HG02588 (cell line): ENCODE results near the gene NYNRIN.
"Not testable (repeated sequence)": the region's sequence is repeated elsewhere in the genome, so short reads cannot be mapped to it uniquely, and the experiment has no call there.

Experiments used
- ATAC-seq: cut with Tn5 transposase; IDR thresholded peaks from one replicate; pipeline ENCODE4 v1.9.1; 2021; ENCODE audit warnings: mild to moderate bottlenecking, moderate library complexity; ENCODE audit not compliant: unreplicated experiment

NYNRIN gene

DNA sequence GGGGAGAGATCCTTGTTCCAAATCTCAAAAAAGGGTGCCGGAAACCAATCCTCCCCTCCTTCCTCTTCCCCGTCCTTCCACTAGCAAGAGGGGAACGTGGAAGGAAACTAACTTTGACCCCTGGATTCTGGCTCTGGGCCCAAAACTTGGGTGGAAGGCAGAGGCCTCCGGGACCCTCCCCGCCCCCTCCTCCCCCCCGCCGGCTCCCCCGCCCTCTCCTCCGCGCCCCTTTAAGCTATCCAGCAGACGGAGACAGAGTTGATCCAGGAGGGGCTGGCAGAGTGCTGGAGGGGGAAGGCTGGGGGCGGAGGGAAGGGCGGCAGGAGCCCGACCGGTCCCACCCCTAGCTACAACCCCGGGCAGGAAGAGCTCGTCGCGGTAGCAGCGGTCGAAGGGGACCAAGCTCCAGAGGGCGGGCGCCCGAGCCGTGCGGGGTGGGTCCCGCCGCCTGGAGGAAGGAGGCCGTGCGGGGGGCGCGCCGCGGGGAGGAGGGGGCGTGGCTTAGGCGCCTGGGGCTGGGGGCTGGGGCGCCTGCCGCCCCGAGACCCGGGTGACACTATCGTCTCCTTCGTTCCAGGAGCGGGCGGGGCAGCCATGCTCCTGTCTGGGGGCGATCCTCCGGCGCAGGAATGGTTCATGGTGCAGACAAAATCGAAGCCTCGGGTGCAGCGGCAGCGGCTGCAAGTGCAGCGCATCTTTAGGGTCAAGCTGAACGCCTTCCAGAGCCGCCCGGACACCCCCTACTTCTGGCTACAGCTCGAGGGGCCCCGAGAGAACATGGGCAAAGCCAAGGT lies at the start of gene NYNRIN:
Gene NYNRIN, plus strand, starts transcription at position 351 of the 794 bp plus-strand sequence. Its CDS starts 244 bp downstream, at position 595.
- no peak for ATAC-seq

DNA sequence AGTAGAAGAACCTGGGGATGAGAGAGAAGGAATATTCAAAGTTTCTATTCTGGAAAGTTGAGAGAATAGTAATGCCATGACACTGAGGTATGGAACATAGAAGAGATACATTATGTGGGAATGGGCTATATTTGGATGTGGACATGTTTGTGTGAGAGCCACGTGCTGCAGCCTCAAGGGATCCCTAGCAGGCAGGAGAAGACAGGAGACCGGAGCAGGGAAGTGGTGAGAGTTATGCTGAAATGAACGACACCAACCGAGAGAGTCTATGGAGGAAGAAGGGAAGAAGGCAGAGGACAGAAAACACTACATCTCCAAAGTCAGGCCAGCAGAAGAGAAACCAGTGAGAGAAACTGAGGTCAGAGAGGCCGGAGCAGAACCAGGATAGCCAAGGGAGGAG lies 49.1 kb upstream of the NYNRIN start:
- no peak for ATAC-seq

DNA sequence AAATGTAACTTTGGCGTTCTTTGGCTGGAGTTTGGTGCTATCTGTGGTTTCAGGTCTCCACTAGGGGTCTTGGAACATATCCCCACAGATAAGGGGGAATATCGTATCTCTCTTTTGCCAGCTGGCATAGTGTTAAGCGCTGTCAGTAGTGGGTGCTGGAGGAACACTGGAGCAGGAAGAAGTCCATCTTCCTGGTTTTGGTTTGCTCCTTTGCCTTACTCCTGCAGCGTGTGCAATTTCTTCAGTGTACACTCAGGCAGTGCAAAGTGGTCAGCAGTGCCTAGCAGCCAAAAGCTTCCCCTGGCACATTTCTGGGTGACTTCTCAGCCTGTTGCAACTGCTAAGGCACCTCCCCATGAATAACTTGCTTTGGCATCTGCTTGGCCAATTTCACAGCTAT lies 47.3 kb upstream of the NYNRIN start:
- ATAC-seq, result no peak

DNA sequence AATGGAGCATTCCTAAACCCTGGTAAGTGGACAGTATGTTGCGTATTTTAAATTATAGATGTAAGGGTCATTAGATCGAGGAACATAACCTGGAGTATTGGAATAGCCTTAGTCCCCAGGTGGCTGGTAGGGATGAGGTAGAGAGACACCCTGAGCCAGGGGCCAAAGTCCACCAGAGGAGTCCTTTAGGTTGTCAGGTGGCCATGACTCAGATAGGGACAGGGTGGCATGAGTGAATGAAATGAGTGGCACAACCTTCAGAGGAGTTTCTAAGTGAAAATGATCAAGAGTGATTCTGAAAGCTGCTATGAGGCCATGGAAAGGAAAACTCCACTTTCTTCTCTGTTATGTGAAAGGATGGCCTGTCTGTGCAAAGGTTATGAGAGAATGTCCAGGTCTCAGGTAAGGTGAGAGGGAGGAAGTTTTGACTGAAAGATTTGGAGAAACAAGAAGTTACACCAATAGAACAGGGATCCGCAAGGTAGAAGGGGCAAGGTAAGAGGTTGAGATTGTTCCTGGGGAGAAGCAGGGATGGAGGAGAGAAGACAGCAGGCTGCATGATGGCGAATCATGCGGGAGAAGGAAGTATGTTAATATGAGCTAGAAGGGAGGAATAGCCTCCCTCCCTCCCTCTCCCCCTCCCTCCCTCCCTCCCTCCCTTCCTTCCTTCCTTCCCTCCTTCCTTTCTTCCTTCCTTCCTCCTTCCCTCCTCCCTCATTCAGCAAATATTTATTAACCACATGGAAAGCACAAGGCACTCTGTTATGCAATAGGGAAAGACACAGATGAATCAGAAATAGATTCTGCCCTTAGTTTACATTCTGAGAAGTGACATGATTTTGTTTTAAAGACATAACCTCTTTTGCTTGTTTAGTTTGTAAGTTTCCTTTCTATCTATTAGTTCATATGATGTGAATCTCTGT lies 45.0 kb upstream of the NYNRIN start:
- ATAC-seq, result no peak

DNA sequence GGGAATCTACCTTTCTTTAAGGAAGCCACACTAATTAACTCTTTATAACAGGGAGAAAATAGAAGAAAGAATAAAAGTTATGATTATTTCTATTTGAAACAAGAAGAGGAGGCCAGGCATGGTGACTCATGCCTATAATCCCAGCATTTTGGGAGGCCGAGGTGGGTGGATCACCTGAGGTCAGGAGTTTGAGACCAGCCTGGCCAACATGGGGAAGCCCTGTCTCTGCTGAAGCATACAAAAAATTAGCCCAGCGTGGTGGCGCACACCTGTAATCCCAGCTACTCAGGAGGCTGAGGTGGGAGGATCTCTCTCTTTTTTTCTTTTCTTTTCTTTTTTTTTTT lies 44.3 kb upstream of the NYNRIN start:
- ATAC-seq, result not testable (repeated sequence)

DNA sequence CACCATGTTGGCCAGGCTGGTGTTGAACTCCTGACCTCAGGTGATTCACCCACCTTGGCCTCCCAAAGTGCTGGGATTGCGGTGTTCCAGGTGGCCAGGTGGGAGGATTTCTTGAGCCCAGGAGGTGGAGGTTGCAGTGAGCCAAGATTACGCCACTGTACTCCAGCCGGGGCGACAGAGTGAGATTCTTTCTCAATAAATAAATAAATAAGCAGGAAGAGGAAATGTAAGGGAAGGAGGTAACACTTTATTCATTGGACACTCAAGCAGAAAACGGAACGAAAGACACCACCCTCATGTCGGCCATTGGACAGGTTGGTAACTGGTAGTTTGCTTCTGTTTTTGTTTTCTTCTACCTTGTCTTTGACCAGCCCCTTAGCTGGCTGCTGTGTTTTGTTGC lies 43.8 kb upstream of the NYNRIN start:
- no peak for ATAC-seq

DNA sequence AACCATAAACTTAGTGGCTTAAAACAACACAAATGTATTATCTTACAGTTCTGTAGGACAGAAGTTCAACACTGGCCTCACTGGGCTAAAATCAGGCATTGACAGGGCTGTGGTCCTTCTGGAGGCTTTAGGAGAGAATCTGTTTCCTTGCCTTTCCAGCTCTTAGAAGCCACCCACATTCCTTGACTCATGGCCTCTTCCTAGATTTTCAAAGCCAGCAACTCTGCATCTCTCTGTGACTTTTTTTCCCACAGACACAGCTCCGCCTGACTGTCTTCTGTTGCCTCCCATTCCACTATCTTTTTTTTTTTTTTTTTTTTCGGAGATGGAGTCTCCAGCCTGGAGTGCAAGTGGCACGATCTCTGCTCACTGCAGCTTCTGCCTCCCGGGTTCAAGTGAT lies 42.6 kb upstream of the NYNRIN start:
- ATAC-seq, result no peak

DNA sequence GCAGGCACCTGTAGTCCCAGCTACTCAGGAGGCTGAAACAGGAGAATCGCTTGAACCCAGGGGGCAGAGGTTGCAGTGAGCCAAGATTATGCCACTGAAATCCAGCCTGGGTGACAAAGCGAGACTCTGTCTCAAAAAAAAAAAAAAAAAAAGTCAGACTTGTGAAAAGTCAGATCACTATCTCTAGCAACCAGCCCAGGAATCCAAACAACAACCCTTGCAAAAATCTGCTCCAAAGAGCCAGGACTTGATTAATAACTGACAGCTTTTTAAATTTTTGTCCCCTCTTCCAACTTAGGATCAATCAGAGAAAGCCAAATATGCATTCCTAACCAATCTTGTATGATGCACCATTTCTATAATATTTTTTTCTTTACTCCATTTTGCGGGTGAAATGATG lies 38.5 kb upstream of the NYNRIN start:
- ATAC-seq, result no peak

DNA sequence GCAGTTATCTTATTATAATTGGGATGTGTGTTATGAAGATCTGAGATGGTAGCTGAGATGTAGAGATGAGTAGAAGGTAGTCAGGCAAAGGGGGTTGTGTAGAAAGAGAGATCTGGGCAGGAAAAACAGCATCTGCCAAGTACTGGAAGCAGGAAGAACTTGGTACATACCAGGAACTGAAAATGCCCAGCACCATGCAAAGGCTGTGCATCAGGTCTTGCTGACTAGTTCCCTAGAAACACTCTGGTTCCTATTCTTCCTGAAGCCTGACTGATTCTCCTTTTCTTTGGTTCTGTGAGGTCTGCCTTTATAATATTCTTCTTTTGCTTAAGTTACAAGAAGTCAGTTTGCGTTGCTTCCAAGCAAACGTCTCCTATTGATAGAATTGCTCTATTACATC lies 37.5 kb upstream of the NYNRIN start:
- ATAC-seq, result no peak

DNA sequence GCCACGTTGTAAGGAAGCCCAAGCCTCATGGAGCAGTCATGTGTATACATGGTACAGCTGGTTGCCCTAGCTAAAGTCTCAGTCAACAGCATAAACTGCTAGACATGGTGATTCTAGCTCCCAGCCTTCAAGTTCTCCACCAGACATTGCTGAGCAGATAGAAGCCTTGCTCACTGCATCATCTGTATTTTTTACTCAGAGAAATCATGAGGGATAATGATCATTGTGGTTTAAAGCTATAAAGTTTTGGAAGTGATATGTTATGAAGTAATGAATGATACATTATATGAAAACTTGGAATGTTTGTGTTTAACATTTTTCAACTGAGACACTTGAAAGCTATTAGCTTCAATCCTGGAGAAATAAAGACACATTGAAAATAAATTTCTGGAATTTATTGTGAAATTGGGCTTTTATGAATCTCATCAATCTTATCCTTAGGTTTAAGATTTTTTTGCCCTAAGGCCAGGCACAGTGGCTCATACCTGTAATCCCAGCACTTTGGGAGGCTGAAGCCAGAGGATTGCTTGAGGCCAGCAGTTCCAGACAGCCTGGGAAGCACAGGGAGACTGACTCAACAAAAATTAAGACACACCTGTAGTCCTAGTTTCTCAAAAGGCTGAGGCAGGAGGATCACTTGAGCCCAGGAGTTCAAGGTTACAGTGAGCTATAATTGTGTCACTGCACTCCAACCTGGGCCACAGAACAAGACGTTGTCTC lies 36.4 kb upstream of the NYNRIN start:
- ATAC-seq, result no peak

DNA sequence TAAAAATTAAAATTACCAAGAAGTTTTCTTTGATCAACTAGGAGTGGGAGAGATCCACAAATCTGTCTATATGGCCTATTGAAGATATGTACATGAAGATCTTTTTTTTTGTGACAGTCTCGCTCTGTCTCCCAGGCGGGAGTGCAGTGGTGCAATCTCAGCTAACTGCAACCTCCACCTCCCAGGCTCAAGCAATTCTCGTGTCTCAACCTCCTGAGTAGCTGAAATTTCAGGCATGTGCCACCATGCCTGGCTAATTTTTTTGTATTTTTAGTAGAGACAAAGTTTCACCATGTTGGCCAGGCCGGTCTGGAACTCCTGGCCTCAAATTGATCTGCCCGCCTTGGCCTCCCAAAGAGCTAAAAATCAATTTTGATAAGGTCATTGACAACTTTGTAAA lies 35.4 kb upstream of the NYNRIN start:
- no peak for ATAC-seq

DNA sequence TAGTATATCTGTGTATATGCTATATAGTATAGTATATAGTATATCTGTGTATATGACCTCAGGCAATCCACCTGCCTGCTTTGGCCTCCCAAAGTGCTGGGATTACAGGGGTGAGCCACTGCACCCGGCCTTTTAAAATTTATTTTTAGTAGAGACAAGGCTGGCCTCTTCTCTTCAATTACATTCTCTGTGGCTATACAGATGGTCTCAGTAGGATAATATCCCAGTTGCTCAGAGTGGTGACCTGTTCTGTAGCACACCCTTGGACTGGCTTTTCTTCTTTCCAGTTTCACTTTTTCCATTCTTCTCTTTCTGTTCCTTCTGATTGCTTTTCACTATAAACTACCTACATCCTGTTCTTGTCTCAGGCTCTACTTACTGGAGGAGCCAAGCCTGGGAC lies 34.0 kb upstream of the NYNRIN start:
- ATAC-seq, result no peak

DNA sequence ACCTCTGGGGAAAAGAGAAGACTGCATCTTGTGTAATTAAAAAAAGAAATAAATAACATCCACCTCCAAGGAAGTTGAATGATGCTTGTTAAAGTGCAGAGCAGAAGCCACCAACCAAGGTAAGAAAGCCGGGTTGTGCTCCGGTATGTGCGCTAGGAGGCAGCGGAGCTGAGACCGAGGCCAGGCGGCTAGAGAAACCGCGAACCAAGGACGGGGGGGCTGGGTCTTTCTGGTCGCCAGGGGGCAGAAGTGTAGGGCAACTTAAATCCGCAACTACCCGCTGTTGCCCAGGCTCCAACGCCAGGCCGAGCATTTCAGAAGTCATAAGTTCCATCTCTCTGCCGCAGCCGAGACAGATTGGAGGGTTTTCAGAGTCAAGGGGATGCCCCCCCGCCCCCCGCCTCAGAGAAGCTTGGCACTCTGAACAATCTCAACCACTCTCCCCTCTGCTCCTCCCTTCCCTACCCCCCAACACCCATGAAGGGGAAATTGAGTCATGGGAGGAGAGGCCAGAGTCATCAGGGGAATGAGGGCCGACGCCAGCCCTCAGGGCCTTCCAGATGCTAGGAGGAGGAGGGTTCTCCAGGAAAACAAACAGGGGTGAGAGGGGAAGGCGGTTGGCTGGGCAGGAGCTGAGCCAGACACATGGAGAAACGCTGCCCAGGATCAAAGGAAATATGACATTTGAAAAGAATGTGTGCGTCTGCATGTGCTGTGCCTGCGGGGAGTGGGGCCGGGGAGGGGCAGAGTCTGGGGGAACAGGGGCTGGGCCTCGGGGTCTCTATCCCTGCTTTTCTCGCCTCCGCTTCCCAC lies 33.0 kb upstream of the NYNRIN start:
- ATAC-seq, result peak; percentile 31

DNA sequence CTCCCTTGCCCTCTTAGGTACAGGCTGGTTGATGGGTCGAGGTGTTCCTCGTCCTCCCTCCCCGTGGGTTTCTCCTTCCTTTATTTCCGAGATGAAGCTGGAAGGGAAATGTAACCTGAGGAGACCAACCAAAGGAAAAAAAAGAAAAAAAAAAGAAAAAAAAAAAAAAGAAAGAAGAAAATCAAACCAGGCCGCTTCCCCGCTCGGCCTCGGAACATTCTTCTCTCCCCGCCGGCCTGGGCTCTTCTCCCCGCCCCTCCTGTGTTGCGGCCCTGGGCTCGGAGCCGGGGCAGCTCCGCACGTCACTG lies 32.4 kb upstream of the NYNRIN start:
- ATAC-seq, result no peak

DNA sequence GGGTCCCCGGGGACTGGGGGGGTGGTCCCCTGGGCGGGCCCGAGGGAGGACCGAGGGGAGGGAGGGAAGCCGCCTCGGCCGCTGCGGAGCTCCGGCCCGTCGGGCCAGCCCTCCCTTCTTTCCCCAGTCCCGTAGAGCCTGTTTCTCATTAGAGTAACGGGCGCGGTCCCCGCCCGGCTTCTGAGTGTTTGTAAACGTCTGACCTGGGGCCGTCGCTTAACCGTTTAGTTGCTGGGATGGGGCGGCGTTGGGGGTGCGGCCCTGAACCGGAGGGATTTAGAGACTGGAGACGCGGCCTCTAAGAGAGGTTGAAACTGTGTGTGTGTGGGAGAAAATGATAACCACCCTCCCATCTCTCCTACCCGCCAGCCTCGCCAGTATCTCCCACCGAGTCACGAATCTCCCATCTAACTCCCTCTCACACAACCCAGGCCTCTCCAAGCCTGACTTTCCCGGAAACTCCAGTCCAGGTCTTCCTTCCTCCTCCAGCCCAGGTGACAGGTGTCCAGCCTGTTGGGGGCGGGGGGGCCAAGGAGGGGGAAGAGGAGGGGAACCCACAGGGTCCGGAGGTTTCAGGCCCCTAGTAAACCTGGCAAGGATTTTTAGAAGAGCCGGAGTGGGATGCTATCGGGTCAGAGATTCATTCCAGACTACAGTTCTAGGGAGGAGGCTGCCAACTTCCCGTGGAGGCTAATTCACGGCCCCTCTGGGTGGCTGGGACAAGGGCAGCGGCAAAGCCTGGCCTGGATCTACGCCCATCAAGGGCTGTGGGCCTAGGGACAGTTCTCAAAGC lies 31.9 kb upstream of the NYNRIN start:
- ATAC-seq, result peak; percentile 71

DNA sequence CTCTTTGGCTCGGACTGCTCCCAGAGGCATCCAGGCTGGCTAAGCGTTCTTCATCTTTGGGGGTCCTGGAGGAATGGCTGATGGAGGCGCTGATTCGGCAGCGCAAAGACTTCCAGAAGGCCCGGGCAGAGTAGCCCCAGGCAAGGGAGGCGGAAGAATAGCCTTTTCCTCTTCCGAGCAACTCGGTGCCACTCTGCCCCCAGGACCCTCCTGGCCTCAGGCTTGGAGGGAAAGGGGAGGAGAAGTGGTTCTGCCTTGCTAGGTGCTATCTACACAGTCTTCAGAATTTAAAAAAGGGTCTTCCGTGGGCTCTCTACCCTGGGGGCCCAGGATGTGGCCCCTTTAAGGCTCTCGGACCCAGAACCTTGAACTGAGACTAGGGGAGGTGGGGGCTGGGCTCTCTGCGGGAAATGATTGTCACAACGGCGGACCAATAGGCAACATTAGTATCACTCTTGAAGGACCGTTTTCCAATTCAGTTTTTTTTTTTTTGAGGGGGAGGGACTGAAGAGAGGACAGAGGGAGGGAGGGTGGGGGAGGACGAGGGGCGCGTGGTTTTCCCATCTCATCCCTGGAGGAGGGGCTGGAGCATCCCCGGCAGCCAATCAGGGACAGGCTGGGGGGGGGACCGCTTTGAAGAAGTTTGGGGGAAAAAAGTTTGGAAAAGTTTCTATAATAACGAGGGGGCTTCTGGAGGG lies 31.1 kb upstream of the NYNRIN start, which contains the start of gene NFATC4:
Gene NFATC4, plus strand, starts transcription at position 671 of the 698 bp plus-strand sequence. CDS start 157 bp downstream, outside the sequence.
- ATAC-seq, result peak; percentile 15

DNA sequence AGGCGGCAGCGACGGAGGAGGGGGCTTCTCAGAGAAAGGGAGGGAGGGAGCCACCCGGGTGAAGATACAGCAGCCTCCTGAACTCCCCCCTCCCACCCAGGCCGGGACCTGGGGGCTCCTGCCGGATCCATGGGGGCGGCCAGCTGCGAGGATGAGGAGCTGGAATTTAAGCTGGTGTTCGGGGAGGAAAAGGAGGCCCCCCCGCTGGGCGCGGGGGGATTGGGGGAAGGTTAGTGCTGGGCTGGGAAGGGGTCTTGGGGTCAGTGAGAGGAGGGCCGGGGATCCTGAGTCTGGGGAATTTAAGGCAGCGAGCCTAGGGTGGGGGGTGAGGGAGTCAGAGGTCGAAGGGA lies 30.6 kb upstream of the NYNRIN start:
- no peak for ATAC-seq

DNA sequence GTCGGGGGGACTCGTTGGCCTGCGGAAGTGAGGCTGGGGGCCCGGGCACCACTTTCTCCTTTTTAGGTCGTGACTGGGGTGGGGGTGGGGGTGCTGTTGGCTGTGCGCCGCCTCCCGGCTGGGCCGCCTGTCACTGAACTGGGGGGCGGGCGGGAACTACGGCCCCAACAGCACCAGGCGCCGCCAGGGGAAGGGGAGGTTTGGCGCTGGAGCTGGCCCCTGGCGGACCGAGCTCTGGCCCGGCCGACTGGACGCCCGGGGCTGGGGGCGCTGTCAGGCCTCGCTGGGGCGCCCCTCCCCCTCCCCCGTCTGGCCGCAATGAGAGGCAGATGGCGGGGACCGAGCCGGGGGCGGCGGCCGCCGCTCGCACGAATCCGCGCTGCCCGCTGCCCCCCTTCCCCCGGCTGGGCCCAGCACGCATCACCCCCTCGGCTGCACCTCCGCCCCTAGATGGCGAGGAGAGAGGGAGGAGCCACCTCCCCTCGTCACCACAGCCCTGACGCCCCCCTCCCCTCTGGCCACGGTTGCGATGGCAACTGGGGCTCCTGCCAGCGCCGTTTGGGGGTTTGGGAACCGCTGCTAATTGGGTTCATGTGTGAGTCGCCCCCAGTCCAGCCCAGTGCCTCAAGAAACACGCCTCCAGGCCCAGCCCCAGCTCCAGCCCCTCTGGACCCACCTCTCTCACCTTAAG lies 30.1 kb upstream of the NYNRIN start:
- no peak for ATAC-seq

DNA sequence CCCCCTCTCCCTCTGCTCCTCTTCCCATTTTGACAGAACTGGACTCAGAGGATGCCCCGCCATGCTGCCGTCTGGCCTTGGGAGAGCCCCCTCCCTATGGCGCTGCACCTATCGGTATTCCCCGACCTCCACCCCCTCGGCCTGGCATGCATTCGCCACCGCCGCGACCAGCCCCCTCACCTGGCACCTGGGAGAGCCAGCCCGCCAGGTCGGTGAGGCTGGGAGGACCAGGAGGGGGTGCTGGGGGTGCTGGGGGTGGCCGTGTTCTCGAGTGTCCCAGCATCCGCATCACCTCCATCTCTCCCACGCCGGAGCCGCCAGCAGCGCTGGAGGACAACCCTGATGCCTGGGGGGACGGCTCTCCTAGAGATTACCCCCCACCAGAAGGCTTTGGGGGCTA lies 29.3 kb upstream of the NYNRIN start:
- no peak for ATAC-seq
